NCI-H1092 treated with DMSO at 0.1 percent for 48 hours (cell line): Measurements from ENCODE around the gene FBXO42.

ENCODE experiments used
- DNase-seq: peaks from one replicate; lab custom pipeline; 2025; lab: John Stamatoyannopoulos, UW

Gene FBXO42

GRCh38 chr1:16351994-16352841 is at the start of gene FBXO42:
TSS of gene FBXO42 (minus strand) at chr1:16352480. CDS start at chr1:16315418, 37,062 bp downstream.
- peak; percentile 95 for DNase-seq

GRCh38 chr1:16398371-16398953 is 46.2 kb upstream of the FBXO42 start:
- no peak for DNase-seq

- no peak for DNase-seq
Observed at GRCh38 chr1:16397120-16397519, 44.8 kb upstream of the FBXO42 start.

DNA sequence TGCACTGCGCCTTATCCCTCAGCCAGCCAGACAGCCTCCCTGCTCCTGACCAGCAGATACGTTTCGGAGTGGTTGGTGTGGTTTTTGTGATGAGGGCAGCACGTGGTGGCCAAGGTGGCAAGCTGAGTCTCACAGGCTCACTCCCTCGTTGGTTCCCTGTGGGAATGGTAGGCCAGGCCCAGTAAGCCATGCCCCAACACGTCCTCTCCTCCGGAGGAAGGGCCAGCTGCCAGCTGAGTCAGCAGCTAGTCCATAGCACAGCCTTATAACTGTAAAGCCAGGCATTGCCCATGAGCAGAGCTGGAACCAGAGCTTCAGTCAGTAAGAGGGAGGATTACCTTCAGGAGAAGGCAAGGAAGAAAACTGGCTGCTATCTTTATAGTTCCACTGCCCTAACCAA is 44.3 kb upstream of the FBXO42 start:
- DNase-seq: no peak

DNA sequence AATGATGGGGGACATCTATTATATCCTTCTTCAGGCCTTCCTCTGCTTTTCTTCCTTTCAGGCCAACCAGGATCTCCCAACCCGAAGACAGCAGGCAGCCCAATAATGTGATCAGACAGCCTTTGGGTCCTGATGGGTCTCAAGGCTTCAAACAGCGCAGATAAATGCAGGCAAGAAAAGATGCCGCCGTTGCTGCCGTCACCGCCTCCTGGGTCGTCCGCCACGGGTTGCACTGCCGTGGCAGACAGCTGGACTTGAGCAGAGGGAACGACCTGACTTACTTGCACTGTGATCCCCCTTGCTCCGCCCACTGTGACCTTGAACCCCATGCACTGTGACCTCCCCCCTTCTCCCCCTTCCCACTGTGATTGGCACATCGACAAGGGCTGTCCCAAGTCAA is 42.7 kb upstream of the FBXO42 start:
- DNase-seq: no peak

DNA sequence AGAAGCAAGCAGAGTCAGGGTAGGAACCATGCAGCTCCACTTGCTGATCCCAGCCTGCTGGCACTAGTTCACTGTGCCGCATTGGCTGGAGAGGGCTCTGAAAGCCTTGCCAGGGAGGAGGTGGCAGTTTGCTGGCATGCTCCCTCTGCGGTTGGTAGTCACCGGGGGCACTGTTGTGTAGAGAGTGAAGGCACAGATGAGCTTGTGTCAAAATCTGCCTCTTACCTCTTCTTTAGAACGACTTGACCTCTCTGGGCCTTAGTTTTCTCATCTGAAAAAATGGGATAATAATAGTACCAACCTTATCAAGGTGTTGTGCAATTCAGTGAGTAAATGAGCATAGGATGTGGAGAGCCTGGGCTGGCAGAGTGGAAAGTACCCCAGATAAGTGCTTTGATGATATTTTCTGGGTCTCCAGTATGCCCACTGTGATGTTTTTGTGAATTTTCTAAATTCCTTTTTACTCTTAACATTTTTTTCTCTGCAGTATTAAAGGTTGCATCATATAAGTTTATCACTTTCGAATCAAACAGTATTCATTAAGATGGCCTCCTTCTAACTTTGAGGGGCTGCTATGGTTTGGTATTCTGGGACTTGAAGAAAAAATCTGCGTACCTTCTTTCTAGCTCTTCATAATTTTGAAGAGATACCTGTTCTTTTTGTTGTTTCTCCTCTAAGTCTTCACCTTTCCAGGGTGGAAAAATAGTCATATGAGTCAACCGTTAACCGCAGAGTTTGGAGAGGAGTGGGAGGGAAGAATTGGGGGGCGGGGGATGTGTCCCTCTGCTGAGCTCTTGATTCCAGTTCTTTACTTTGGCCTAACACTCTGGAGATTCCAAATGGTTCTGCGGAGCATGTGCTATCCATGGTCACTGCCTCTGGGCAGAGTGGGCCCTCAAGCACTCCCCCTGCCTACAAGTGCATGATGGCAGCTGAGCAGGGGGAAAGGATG is 41.6 kb upstream of the FBXO42 start:
- DNase-seq: no peak

- DNase-seq: no peak
Observed at GRCh38 chr1:16392740-16393569, 40.7 kb upstream of the FBXO42 start.

- no peak for DNase-seq
Observed at GRCh38 chr1:16391411-16391810, 39.1 kb upstream of the FBXO42 start.

DNA sequence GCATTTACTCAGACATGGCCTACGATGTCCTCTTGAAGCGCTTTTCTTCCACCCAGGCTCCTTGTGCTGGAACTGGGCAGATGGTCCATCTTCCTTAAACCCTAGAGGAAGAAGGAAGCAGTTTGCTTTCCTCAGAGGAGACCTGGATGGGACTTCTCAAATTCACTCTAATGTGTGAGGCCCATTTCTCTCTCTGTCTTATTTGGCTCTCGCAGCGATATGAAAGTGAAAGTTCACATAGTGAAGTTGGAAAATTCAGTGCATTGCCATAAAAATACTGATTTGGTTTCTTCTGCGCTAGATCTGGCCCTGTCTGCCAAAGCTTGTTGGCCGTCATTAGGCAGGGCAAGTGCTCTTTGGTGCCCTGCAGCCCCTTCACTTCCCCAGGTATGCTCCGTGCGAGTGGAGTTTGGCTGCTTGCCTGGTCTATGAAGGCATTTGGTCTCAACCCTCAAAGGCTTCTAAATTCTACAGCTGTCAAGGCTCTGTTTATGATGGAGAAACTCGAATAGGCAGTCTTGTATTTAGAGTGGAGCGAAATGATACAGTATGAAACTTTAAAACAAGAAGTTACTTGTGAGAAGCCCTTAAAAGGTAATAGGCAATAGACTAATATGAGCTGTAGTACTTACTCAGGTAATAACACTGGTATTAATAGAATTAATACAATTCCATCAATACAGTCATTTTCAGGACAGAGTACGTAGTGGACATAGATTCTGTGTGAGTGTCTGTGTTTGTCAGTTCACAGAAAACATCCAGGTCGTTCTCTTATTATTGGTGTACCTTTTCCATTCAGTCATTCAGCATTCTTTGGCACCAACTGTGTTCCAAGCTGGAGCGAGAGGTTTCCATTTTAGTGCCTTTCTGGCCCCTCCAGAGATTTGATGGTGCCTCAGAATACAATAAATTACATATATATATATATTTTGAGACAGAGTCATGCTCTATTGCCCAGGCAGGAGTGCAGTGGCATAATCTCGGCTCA is 35.2 kb upstream of the FBXO42 start:
- DNase-seq: no peak

- no peak for DNase-seq
Observed at GRCh38 chr1:16386454-16387113, 34.3 kb upstream of the FBXO42 start.

DNA sequence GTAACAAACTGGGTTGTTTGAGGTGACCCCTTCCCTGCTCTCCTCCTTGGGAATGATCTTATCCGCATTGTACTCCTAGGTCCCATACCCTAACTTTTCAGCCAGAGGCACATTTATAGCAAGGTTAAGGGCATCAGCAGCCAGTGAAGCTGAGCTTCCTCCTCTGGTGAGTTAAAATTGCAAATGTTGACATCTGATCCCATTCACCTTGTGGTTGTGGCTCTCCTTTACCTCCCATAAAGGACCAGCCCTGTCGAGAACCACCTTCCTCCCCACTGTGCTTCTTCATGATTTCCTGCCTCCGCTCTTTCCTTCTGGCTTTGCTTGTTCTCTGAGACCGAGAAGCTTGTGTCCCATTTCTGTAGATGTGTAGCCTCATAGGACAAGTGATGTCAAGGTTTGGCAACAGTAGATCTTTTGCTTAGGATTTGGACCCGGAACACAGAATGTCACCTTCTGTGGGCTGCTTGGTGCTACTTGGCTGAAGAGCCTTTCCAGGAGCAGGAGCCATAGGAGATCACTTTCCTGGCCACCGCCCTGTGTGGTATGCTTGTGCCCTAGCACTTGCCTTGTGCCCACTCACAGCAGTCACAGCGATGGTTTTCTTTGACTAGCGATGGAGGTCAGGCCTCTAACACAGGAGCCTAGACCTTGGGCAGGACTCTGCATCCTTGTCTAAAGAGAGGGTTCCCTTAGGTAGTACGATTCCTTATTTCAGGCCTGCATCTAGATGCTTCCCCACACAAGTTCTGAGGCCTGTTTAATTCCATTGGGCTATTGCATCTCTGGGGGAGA is 33.6 kb upstream of the FBXO42 start:
- no peak for DNase-seq

- no peak for DNase-seq
Observed at GRCh38 chr1:16383888-16384287, 31.6 kb upstream of the FBXO42 start.

DNA sequence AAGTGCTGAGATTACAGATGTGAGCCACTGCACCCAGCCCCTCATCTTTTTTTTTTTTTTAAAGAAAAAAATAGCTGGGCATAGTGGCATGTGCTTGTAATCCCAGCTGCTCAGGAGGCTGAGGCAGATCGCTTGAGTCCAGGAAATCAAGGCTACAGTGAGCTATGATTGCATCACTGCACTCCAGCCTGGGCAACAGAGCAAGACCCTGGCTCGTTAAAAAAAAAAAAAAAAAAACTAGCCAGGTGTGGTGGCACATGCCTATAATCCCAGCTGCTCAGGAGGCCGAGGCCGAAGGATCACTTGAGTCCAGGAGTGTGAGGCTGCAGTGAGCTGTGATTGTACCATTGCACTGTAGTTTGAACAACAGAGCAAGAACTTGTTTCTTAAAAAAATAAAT is 28.6 kb upstream of the FBXO42 start:
- DNase-seq: no peak

- no peak for DNase-seq
Observed at GRCh38 chr1:16378443-16378842, 26.2 kb upstream of the FBXO42 start.

DNA sequence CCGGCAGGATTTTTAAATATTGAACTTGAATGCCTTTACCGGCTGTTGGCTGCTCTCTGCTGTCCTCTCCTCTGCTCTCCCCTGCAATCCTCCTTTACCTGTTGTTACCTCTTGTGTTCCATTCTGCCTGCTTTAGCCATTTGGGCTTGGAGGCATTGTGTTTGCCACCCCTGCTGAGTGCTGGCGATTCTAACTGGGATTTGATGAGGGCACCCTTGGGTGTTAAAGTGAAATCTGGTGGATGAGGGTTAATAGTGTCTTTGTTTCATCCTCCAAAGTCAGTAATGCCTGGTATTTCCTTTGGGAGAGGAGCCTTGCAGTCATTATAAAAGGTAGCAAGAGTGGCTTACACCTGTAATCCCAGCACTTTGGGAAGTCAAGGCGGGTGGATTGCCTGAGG is 24.7 kb upstream of the FBXO42 start:
- no peak for DNase-seq

DNA sequence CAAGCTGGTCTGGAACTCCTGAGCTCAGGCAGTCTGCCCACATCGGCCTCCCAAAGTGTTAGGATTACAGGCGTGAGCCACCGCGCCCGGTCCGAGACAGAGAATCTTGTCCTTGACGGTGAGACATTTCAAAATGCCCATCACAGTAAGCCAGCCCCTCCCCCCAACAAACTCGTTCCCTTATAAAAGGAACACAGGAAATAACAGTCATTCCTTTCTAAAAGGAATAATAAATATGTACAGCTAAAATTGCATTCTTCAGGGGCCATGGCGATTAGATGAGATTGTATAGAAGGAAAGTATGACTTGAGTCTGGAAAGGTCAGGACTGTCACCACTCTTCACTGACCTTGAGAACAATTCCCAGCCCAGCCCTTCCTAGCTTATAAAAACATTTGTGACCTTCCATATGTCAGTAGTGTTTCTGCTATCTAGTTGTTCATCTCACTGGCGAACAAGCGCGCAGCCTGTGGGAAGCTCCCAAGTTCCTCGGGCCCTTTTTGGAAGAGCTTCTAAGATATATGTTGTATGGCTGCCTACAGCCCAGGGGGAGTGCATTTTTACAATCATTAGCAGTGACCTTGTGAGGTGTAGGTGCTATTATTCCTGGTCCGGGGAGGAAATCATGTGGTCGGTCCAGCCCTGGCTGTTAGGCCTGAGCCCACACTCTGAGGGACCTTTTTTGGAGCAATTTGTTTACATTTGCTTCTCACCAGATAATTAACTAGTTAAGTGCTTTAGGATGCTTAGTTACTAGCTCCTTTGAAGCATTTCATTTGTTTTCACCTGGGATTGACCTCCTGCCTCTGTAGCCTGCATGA is 23.5 kb upstream of the FBXO42 start:
- DNase-seq: no peak

DNA sequence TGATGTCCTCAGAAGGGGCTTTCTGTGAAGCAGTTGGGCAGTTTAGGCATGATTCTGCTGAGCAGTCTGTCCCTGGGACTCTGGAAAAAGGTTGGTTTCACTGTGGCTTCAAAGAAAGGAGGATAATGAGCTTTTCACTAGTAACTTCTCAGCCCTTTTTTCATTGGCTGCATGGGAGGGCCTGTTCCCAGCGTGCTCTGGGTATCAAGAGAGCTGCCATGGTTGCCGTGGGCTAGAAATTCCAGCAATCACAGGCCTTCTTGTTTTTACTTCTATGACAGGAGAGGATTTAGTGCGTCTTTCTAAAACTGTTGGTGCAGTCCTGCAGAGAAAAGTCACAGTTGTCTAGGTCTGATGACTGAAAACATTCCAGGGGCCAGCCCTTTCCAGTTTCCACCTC is 22.0 kb upstream of the FBXO42 start:
- DNase-seq: no peak
